ENCODE data around the gene SAMD4B. TPM values are rescaled to one million over a fixed set of nuclear protein-coding genes. Genes with fewer than 3 reads are reported as not detected.

Gene SAMD4B
- total and polyA plus RNA-seq, 9 of the 15 experiments (the other 6 are each of a cell fraction or from before 2014, with no cell fraction given): 3.4 to 90.5 (median 38.0) TPM

- TF ChIP-seq RNF219 (CRISPR knock-in tag; IDR thresholded peaks at IDR 0.05) (no peak), NCOA4 (IDR thresholded peaks at IDR 0.05; ENCODE audit: partially characterized antibody) (no peak), E2F3 (CRISPR knock-in tag; IDR thresholded peaks at IDR 0.05) (peak; percentile 73; the same call in 1 of the 2 replicates), HOXB6 (CRISPR knock-in tag; IDR thresholded peaks at IDR 0.05; ENCODE audit: borderline replicate concordance) (no peak), CBX3 (IDR thresholded peaks at IDR 0.05; ENCODE audit: borderline replicate concordance in 1 of 2, low read length in 2 of 2) (peak in 1 of 2 experiments; percentile 57; a peak in 2 of 3 replicates), ZBTB1 (CRISPR knock-in tag; IDR thresholded peaks at IDR 0.05; ENCODE audit: borderline replicate concordance, low read depth) (peak; percentile 14; the same call in 1 of the 2 replicates), TBL1XR1 (IDR thresholded peaks at IDR 0.05; ENCODE audit: low read length in 2 of 2) (peak in 1 of 2 experiments; percentile 57; a peak in 2 of 4 replicates), ZNF778 (CRISPR knock-in tag; IDR thresholded peaks at IDR 0.05) (no peak), XRCC5 (IDR thresholded peaks at IDR 0.05; ENCODE audit: low read depth, low read length) (no peak), KLF13 (tag; IDR thresholded peaks at IDR 0.05; ENCODE audit: borderline replicate concordance, low read depth) (no peak), BCL6 (CRISPR knock-in tag; IDR thresholded peaks at IDR 0.05) (no peak), SMARCE1 (IDR thresholded peaks at IDR 0.05) (no peak), EZH2 (IDR thresholded peaks at IDR 0.05; ENCODE audit: borderline replicate concordance, low read depth, low read length) (no peak), LEF1 (IDR thresholded peaks at IDR 0.05) (peak; percentile 90), MAFK (IDR thresholded peaks at IDR 0.05; ENCODE audit: low read length) (no peak), ARID4B (CRISPR knock-in tag; IDR thresholded peaks at IDR 0.05) (0 out of 2 replicates have a peak, but pooled peaks have one; percentile 55), HDGF (IDR thresholded peaks at IDR 0.05) (no peak), FOXJ3 (CRISPR knock-in tag; IDR thresholded peaks at IDR 0.05) (no peak), JUNB (CRISPR knock-in tag; conservative IDR thresholded peaks at IDR 0.05) (no peak), ZSCAN29 (IDR thresholded peaks at IDR 0.05) (0 out of 2 replicates have a peak, but pooled peaks have one; percentile 38), TFAM (CRISPR knock-in tag; conservative IDR thresholded peaks at IDR 0.05) (no peak), ZNF140 (CRISPR knock-in tag; IDR thresholded peaks at IDR 0.05) (no peak)
Measured at GRCh38 chr19:39402346-39403300, 60.4 kb downstream of the SAMD4B start (continued).

All from K562 (cell line).